GM12878 (cell line): ENCODE measurements around the gene NFS1. TPM values are rescaled to one million over a fixed set of nuclear protein-coding genes. Genes with fewer than 3 reads are reported as not detected.
A peak's percentile ranks its signal among the peaks of the same experiment; 100 is the strongest.

ENCODE experiments used
- ATAC-seq: fragments of 200-7000 bp; cut with Tn5 transposase; 3 replicates; pipeline ENCODE4 v1.9.1; 2020; ENCODE audit warnings: mild to moderate bottlenecking, moderate library complexity
- BruUV-seq: library from RNA; stranded (reverse); fragments of 400-500 nt; replicated peaks from 2 replicates; lab custom pipeline; 2021; lab: Mats Ljungman, UMichigan
- CTCF ChIA-PET: fragments of 300-600 bp; sonication (Branson Sonifier 250); formaldehyde crosslinking; extraction: SDS; loops from one replicate; lab custom pipeline; 2021; ENCODE audit warnings: inconsistent platforms; lab: Yijun Ruan, JAX
- POLR2A ChIA-PET: fragments of 350-600 bp; formaldehyde crosslinking; extraction: SDS; loops from one replicate; lab custom pipeline; 2021; ENCODE audit warnings: inconsistent platforms; lab: Charles Lee
- RAD21 ChIA-PET: fragments of 300-600 bp; sonication (Branson Sonifier 250); formaldehyde crosslinking; loops from one replicate; lab custom pipeline; 2023; ENCODE audit warnings: antibody characterized with exemption; ENCODE audit not compliant: unreplicated experiment; lab: Charles Lee
- SMC1A ChIA-PET: fragments of 300-600 bp; sonication (Branson Sonifier 250); formaldehyde crosslinking; loops from one replicate; lab custom pipeline; 2023; ENCODE audit not compliant: unreplicated experiment, uncharacterized antibody; lab: Charles Lee
- DNase-seq: peaks from one replicate; pipeline ENCODE4 v3.0.0-alpha.2; 2011; ENCODE audit warnings: low read depth, low spot score
- FAIRE-seq: peaks from 3 replicates; lab custom pipeline; 2011; peaks lifted over from hg19 to GRCh38; lab: Jason Lieb, UNC
- H2AFZ ChIP-seq: 2 replicates; pipeline ENCODE4 v1.6.0; 2011; ENCODE audit warnings: low read depth, low read length, control low read depth; ENCODE audit not compliant: control insufficient read depth
- H3K27ac ChIP-seq: 2 replicates; pipeline ENCODE4 v1.5.1; 2011; ENCODE audit warnings: control low read depth; ENCODE audit not compliant: control insufficient read depth, insufficient read depth
- H3K27me3 ChIP-seq, 2 experiments: replicated peaks in 1 of 2; 2 replicates each; pipeline versions ENCODE4 v1.6.0 to v1.6.1; 2011; ENCODE audit warnings: low read length in 1 of 2; ENCODE audit not compliant: control insufficient read depth in 2 of 2, insufficient read depth in 2 of 2
- H3K36me3 ChIP-seq, 2 experiments: 2 replicates each; pipeline ENCODE4 v1.5.1; 2011; ENCODE audit warnings: low read length in 1 of 2; ENCODE audit not compliant: control insufficient read depth in 2 of 2, insufficient read depth in 2 of 2
- H3K4me1 ChIP-seq: 2 replicates; pipeline ENCODE4 v1.6.1; 2011; ENCODE audit warnings: mild to moderate bottlenecking, low read length, moderate library complexity, mixed read lengths; ENCODE audit not compliant: control insufficient read depth, insufficient read depth
- H3K4me2 ChIP-seq: 2 replicates; pipeline ENCODE4 v1.6.0; 2011; ENCODE audit warnings: control low read depth; ENCODE audit not compliant: control insufficient read depth, insufficient read depth
- H3K4me3 ChIP-seq: fragments of 200-600 bp; sonication (generic); 2 replicates; pipeline ENCODE4 v1.5.1; 2016
- H3K79me2 ChIP-seq: 2 replicates; pipeline ENCODE4 v1.6.0; 2011; ENCODE audit warnings: low read length; ENCODE audit not compliant: control insufficient read depth, insufficient read depth
- H3K9ac ChIP-seq: 2 replicates; pipeline ENCODE4 v1.8.0; 2011; ENCODE audit warnings: low read length, control low read depth, mixed read lengths; ENCODE audit not compliant: control insufficient read depth, insufficient read depth
- H3K9me3 ChIP-seq: replicated peaks from 3 replicates; pipeline ENCODE4 v1.5.1; 2011; ENCODE audit warnings: mild to moderate bottlenecking, low read length; ENCODE audit not compliant: control insufficient read depth, insufficient read depth
- H4K20me1 ChIP-seq: 2 replicates; pipeline ENCODE4 v1.6.0; 2011; ENCODE audit not compliant: control insufficient read depth, insufficient read depth
- CHD2 ChIP-seq: IDR thresholded peaks from 2 replicates; pipeline ENCODE4 v1.6.1; 2011; ENCODE audit warnings: low read depth, low read length, improper control_type of control experiment, borderline replicate concordance
- LARP7 ChIP-seq: fragments of 450-650 bp; IDR thresholded peaks from 2 replicates; pipeline ENCODE4 v1.6.1; 2017; ENCODE audit warnings: mild to moderate bottlenecking
- MEF2B ChIP-seq: fragments of 450-650 bp; IDR thresholded peaks from 2 replicates; pipeline ENCODE4 v1.6.1; 2018; ENCODE audit warnings: mild to moderate bottlenecking, moderate library complexity; ENCODE audit not compliant: partially characterized antibody, poor library complexity, severe bottlenecking
- NBN ChIP-seq: fragments of 450-650 bp; IDR thresholded peaks from 2 replicates; pipeline ENCODE4 v1.6.1; 2016
- POLR2AphosphoS5 ChIP-seq: IDR thresholded peaks from 2 replicates; pipeline ENCODE4 v1.6.1; 2011; ENCODE audit warnings: mild to moderate bottlenecking, low read length, inconsistent platforms
- RCOR1 ChIP-seq: conservative IDR thresholded peaks from 2 replicates; pipeline ENCODE4 v1.6.1; 2012; ENCODE audit warnings: low read depth, low read length, improper control_type of control experiment
- RUNX3 ChIP-seq: IDR thresholded peaks from 2 replicates; pipeline ENCODE4 v1.6.1; 2012; ENCODE audit warnings: low read length, inconsistent platforms
- SIN3A ChIP-seq: IDR thresholded peaks from 2 replicates; pipeline ENCODE4 v1.6.1; 2012; ENCODE audit warnings: low read depth, low read length, improper control_type of control experiment
- SMC3 ChIP-seq: IDR thresholded peaks from 2 replicates; pipeline ENCODE4 v1.6.1; 2011; ENCODE audit warnings: low read length, improper control_type of control experiment, borderline replicate concordance
- ZNF622 ChIP-seq: fragments of 450-650 bp; IDR thresholded peaks from 2 replicates; pipeline ENCODE4 v1.6.1; 2017; ENCODE audit warnings: mild to moderate bottlenecking, inconsistent platforms
- ZSCAN29 ChIP-seq: fragments of 450-650 bp; IDR thresholded peaks from 2 replicates; pipeline ENCODE4 v1.6.1; 2017; ENCODE audit warnings: mild to moderate bottlenecking, moderate library complexity
- WGBS: methylation state at CpG from one replicate; pipeline ENCODE4 v1.1.6; 2016; ENCODE audit warnings: low lambda C conversion rate; ENCODE audit not compliant: insufficient replicate concordance, insufficient coverage; ENCODE audit errors: missing lambda C conversion rate; 5-methylcytosine and 5-hydroxymethylcytosine counted together
- in situ Hi-C: fragments of 300-500 bp; cut with MboI; formaldehyde crosslinking; loops from 9 replicates; pipeline ENCODE4 v1.14.3; 2018; ENCODE audit warnings: mixed read lengths
- intact Hi-C: fragments of 100-400 bp; cut with micrococcal nuclease; formaldehyde crosslinking; loops from one replicate; pipeline ENCODE4 v1.14.2; 2022; ENCODE audit not compliant: unreplicated experiment
- polyA plus RNA-seq, 11 experiments: library from polyadenylated mRNA; depleted of rRNA in 4 of 11; unstranded in 6 of 11; stranded (reverse) in 5 of 11; fragments of >200 nt; fragmentation: Nextera tagmentation in 4 of 11; fragmentation: Illumina TruSeq in 1 of 11; extraction: Ambion mirVana in 4 of 11; extraction: Trizol in 1 of 11; gene quantifications; 1 replicate in 1 of 11; 2 replicates in 10 of 11; pipeline versions ENCODE4 v1.2.1 to v1.2.3, GENCODE V29; 2011 to 2016; ENCODE audit warnings: inconsistent platforms in 2 of 11, missing spikeins in 2 of 11, low read depth in 1 of 11
- total RNA-seq, 4 experiments: library from RNA; depleted of rRNA in 3 of 4; stranded (reverse); fragments of >200 nt in 3 of 4; fragmentation: Illumina TruSeq in 1 of 4; extraction: Trizol in 1 of 4; gene quantifications; 2 replicates each; pipeline versions ENCODE4 v1.2.1 to v1.2.3, GENCODE V29; 2013 to 2021
- TF ChIP-seq, protein P1 (sequence below): IDR thresholded peaks from 2 replicates; pipeline ENCODE4 v1.6.1; 2012; ENCODE audit warnings: low read depth, low read length, improper control_type of control experiment
- TF ChIP-seq, protein P2 (sequence below): fragments of 450-650 bp; formaldehyde crosslinking; IDR thresholded peaks from 2 replicates; pipeline ENCODE4 v1.4.0; 2022; ENCODE audit warnings: mild to moderate bottlenecking, moderate library complexity
- TF ChIP-seq, protein P3 (sequence below): IDR thresholded peaks from 2 replicates; pipeline ENCODE4 v1.6.1; 2012; ENCODE audit warnings: improper control_type of control experiment, low read depth, low read length; ENCODE audit not compliant: insufficient replicate concordance

The NFS1 gene
- total and polyA plus RNA-seq, 10 of the 15 experiments (the other 5 are each of a cell fraction or from before 2014, with no cell fraction given): 9.2 to 74.1 (median 38.6) TPM

DNA sequence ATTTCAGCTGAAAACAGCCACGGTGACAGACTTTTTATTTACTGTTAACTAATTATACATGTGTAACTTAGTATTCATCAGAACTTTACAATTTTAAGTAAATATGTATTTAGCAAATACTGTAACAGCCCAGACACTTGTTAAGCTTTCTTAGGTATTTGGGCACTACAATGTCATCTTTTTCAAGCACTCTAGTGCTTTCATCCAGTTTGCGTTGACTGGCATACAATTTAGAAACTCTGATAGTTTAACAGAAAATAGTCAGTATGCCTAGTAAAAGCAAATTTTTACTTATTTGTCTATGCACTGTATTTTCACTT, 32.3 kb upstream of the NFS1 start:
- FAIRE-seq (no peak), DNase-seq (no peak), ATAC-seq (no peak)
- peaks cover 85% of the 10 kb centered on the region for H3K79me2 ChIP-seq
- RAD21 ChIA-PET: interaction anchor here (1.3 kb wide), 1 partner anchor 11 kb away, joined by 5 read pairs; the partner anchor contains the start of gene RBM39
- H3K36me3 ChIP-seq: peaks cover 12 to 38% of the 10 kb centered on the region in 2 experiments
- 0 out of 2 replicates have a peak overlapping the region, but pooled peaks have one; percentile 3 for H3K4me3 ChIP-seq
- WGBS: 97% methylated on average over 2 of the region's 2 CpGs
- no peaks in the 10 kb centered on the region for H3K9me3 ChIP-seq
- CTCF ChIA-PET: interaction anchor here (0.6 to 1.5 kb wide), 5 partner anchors 9 to 267 kb away, joined by 3 to 10 read pairs (median 4); no protein-coding TSS in a partner anchor
- POLR2A ChIA-PET: interaction anchor here (1.0 to 1.4 kb wide), 2 partner anchors 9 to 12 kb away, joined by 3 read pairs; no protein-coding TSS in a partner anchor
- SMC1A ChIA-PET: interaction anchor here (0.9 to 2.0 kb wide), 5 partner anchors 22 to 275 kb away, joined by 3 to 8 read pairs (median 3); no protein-coding TSS in a partner anchor
- no peak overlapping the region for H3K9ac ChIP-seq
- no peak overlapping the region for H2AFZ ChIP-seq
- peaks cover 22% of the 10 kb centered on the region for H4K20me1 ChIP-seq
- in situ Hi-C loops: no loop called here
- intact Hi-C loops: loop anchor here (10.0 kb wide), 1 partner anchor 153 kb away; no protein-coding TSS in a partner anchor
- H3K4me2 ChIP-seq: no peak overlapping the region
- no peak overlapping the region for H3K27ac ChIP-seq
- no TSS peak for BruUV-seq
- no peaks in the 10 kb centered on the region for H3K27me3 ChIP-seq
- H3K4me1 ChIP-seq: no peaks in the 10 kb centered on the region
- TF ChIP-seq SMC3: no peak
- TF ChIP-seq CHD2: no peak
- TF ChIP-seq RUNX3: no peak
- TF ChIP-seq, protein P1, sequence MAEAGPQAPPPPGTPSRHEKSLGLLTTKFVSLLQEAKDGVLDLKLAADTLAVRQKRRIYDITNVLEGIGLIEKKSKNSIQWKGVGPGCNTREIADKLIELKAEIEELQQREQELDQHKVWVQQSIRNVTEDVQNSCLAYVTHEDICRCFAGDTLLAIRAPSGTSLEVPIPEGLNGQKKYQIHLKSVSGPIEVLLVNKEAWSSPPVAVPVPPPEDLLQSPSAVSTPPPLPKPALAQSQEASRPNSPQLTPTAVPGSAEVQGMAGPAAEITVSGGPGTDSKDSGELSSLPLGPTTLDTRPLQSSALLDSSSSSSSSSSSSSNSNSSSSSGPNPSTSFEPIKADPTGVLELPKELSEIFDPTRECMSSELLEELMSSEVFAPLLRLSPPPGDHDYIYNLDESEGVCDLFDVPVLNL: no peak
- no peak for TF ChIP-seq POLR2AphosphoS5
- TF ChIP-seq, protein P2, sequence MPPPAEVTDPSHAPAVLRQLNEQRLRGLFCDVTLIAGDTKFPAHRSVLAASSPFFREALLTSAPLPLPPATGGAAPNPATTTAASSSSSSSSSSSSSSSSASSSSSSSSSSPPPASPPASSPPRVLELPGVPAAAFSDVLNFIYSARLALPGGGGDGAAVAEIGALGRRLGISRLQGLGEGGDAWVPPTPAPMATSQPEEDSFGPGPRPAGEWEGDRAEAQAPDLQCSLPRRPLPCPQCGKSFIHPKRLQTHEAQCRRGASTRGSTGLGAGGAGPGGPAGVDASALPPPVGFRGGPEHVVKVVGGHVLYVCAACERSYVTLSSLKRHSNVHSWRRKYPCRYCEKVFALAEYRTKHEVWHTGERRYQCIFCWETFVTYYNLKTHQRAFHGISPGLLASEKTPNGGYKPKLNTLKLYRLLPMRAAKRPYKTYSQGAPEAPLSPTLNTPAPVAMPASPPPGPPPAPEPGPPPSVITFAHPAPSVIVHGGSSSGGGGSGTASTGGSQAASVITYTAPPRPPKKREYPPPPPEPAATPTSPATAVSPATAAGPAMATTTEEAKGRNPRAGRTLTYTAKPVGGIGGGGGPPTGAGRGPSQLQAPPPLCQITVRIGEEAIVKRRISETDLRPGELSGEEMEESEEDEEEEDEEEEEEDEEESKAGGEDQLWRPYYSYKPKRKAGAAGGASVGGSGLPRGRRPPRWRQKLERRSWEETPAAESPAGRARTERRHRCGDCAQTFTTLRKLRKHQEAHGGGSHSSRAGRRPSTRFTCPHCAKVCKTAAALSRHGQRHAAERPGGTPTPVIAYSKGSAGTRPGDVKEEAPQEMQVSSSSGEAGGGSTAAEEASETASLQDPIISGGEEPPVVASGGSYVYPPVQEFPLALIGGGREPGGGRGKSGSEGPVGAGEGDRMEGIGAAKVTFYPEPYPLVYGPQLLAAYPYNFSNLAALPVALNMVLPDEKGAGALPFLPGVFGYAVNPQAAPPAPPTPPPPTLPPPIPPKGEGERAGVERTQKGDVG: no peak
- no peak for TF ChIP-seq ZSCAN29
- no peak for TF ChIP-seq MEF2B
- TF ChIP-seq LARP7: no peak
- no peak for TF ChIP-seq NBN
- no peak for TF ChIP-seq RCOR1
- TF ChIP-seq, protein P3, sequence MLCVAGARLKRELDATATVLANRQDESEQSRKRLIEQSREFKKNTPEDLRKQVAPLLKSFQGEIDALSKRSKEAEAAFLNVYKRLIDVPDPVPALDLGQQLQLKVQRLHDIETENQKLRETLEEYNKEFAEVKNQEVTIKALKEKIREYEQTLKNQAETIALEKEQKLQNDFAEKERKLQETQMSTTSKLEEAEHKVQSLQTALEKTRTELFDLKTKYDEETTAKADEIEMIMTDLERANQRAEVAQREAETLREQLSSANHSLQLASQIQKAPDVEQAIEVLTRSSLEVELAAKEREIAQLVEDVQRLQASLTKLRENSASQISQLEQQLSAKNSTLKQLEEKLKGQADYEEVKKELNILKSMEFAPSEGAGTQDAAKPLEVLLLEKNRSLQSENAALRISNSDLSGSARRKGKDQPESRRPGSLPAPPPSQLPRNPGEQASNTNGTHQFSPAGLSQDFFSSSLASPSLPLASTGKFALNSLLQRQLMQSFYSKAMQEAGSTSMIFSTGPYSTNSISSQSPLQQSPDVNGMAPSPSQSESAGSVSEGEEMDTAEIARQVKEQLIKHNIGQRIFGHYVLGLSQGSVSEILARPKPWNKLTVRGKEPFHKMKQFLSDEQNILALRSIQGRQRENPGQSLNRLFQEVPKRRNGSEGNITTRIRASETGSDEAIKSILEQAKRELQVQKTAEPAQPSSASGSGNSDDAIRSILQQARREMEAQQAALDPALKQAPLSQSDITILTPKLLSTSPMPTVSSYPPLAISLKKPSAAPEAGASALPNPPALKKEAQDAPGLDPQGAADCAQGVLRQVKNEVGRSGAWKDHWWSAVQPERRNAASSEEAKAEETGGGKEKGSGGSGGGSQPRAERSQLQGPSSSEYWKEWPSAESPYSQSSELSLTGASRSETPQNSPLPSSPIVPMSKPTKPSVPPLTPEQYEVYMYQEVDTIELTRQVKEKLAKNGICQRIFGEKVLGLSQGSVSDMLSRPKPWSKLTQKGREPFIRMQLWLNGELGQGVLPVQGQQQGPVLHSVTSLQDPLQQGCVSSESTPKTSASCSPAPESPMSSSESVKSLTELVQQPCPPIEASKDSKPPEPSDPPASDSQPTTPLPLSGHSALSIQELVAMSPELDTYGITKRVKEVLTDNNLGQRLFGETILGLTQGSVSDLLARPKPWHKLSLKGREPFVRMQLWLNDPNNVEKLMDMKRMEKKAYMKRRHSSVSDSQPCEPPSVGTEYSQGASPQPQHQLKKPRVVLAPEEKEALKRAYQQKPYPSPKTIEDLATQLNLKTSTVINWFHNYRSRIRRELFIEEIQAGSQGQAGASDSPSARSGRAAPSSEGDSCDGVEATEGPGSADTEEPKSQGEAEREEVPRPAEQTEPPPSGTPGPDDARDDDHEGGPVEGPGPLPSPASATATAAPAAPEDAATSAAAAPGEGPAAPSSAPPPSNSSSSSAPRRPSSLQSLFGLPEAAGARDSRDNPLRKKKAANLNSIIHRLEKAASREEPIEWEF: no peak
- no peak for TF ChIP-seq ZNF622
- no peak for TF ChIP-seq SIN3A
